GM21717 (cell line): ENCODE results near the gene MTA1.

Experiments
- ATAC-seq: cut with Tn5 transposase; IDR thresholded peaks from one replicate; pipeline ENCODE4 v1.9.1; 2021; ENCODE audit warnings: mild to moderate bottlenecking, moderate library complexity; ENCODE audit not compliant: unreplicated experiment

The MTA1 gene

GRCh38 chr14:105494606-105494929 lies 74.9 kb downstream of the MTA1 start:
- no peak for ATAC-seq

- ATAC-seq: no peak
These were observed 75.7 kb downstream of the MTA1 start for GRCh38 chr14:105495101-105495989.

- no peak for ATAC-seq
These were observed 76.6 kb downstream of the MTA1 start for GRCh38 chr14:105495990-105496830.

- no peak for ATAC-seq
These were observed 77.4 kb downstream of the MTA1 start for GRCh38 chr14:105496831-105497591.

DNA sequence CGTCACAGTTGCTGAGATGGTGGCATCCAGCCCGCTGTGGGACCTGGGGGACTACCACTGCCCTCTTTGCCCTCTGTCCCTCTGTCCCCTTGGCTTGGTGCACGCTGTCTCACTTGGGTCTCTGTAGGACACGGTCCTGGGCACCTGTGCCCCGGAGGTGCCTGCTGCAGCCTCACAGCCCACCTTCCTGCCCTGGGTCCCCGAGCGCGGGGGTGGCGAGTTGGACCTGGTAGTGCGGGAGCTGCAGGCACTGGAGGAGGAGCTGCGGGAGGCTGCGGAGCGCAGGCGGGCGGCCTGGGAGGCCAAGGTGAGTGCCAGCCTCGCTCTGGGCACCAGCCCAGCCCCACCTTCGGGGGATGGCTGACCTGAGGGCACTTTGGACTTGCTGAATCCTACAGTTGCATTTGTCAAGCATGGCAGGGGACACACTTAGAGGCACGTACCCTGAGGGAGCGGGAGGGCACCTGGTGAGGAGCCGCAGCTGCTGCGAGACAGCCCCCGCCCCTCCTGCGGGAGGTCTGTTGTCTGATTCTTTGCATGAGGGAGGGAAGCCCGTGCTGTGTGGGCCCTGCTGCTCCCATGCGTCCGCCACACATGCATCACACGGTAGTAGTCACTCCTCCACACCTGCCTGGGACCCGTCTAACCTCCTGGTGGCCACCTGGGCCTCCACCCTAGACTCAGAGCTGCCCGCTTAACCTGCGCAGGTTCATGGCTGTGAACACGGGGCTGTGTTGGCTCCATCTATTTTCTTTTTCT lies 78.2 kb downstream of the MTA1 start:
- no peak for ATAC-seq

- no peak for ATAC-seq
These were observed 79.0 kb downstream of the MTA1 start for GRCh38 chr14:105498430-105499255.

GRCh38 chr14:105499256-105500035 lies 79.8 kb downstream of the MTA1 start:
- no peak for ATAC-seq

DNA sequence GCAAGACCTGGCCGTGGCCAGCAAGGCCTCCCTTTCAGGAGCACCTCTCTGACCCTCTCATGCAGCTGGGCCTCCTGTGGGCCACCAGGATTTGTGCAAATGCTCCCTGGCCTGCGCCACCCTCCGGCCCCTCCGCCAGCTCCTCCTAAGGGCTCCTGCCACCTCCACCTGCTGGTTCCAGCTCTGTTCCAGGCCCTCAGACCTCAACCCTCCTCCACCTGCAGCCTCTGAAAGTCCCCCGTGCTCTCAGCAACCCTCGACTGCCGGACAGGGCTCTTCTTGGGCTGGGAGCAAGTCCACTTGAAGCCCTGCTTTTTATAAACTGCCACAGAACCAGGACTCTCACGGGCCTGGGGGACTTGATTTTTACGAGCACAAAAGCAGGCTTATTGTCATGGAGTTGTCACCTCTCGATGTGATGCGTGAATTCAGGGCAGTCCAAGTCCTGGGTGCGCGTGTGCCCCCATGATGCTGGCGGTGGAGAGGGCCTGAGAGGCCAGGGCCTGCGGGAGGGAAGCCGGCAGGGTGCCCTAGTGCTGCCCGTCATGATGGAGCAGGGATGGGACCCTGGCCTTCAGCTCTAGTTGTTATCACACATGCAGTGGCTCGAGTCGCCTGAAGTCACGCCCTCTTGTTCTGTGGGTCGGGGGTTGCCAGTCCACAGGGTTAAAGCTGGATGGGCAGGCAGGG lies 80.6 kb downstream of the MTA1 start:
- ATAC-seq: no peak

GRCh38 chr14:105500726-105501101 lies 81.1 kb downstream of the MTA1 start:
- ATAC-seq: no peak

GRCh38 chr14:105501504-105502291 lies 82.1 kb downstream of the MTA1 start:
- ATAC-seq: no peak

DNA sequence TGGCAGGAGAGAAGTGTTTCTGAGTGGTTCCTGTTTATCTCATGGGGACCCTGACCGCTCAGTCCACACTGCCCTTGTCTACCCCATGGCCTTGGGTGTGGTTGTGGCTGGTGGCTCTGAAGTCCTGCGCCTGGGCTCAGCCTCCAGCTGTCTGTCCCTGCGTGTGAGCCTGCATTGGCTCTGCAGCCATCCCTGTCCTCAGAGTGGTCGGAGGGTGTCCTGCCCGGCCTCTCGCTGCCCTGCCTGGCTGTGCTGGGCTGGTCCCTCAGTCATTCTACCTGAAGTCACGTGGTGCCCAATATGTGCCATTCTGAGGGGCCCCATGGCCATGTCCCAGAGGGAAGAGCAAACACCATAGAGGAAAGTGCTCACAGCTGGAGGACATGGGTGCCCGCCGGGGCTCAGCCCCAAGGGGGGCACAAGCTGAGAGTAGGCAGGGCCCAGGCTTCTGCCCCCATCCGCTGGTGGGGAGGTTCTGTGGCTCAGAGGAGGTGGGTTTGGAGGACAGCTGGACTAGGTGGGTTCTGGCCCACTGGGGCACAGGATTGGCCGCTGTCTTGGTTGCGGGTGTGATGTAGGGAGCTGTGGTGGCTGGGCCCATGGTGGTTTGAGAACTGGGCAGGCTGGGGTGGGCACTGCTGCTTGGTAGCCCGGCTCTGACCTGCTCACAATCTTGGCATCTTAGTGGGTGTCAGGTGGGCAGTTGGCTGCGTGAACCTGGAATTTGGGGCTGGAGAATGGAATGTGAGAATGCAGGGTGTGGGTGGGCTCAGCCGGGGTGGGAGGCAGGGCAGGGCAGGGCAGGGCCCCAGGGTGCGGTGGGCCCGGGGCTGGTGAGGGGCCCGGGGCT lies 83.0 kb downstream of the MTA1 start:
- ATAC-seq: no peak

DNA sequence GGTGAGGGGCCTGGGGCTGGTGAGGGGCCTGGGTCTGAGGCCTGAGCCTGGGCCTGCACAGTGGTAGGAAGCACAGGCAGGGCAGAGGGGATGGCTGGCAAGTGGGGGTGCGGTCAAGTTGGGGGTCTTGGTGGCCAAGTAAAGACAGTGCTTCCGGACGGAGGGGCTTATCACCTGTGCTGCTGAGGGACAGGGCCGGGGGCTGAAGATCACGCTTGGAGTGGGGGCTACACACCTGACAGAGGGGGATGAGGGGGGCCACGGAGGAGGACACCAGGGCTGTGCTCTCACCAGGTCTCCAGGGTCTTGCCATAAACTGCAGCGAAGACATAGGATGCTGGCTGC lies 83.6 kb downstream of the MTA1 start:
- no peak for ATAC-seq

GRCh38 chr14:105503935-105504692 lies 84.5 kb downstream of the MTA1 start:
- ATAC-seq: no peak

GRCh38 chr14:105505101-105505500 lies 85.5 kb downstream of the MTA1 start:
- ATAC-seq: no peak

- no peak for ATAC-seq
These were observed 87.6 kb downstream of the MTA1 start for GRCh38 chr14:105507247-105507646.

GRCh38 chr14:105508069-105508468 lies 88.4 kb downstream of the MTA1 start:
- no peak for ATAC-seq
